Hindlimb muscle (tissue), 1 donor: ENCODE measurements around the gene NXPH2. TPM values are rescaled to one million over a fixed set of nuclear protein-coding genes. Genes with fewer than 3 reads are reported as not detected.
"Not testable (repeated sequence)": the region's sequence is repeated elsewhere in the genome, so short reads cannot be mapped to it uniquely, and the experiment has no call there.

Experiments used
- DNase-seq: peaks from one replicate; pipeline ENCODE4 v3.0.0-alpha.2; 2013
- polyA plus RNA-seq: library from polyadenylated mRNA; unstranded; fragments of 120-200 nt; gene quantifications from one replicate; pipeline ENCODE4 v1.2.1, GENCODE V29; 2013; ENCODE audit not compliant: insufficient read length

Gene NXPH2
- polyA plus RNA-seq, 1 donor = 13.4 TPM

DNA sequence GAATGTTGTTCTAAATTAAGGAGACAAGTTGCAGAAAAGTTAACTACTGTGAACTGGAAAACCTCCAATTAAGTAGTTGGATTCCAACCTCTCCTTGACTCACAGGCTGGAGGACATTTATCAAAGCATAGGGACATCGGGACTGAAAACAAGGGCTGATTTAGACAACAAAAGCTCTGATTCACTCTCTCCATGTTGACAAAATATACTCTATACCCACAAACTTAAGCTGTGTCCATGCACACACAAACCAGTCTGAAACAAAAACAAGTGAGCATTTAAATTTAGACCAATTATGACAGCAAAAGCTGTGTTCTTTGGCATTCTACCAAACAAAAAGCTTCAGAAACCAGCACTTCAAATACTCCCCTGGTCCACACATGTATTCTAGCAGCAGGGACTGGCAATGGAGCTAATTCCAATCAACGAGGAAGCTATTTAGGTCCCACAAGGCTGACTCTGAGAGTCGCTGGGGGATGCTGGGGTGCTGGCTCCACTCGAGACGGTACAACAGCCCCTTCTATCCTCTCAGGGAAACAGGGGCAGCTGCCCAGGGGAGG lies 71.4 kb downstream of the NXPH2 start:
- no peak for DNase-seq

DNA sequence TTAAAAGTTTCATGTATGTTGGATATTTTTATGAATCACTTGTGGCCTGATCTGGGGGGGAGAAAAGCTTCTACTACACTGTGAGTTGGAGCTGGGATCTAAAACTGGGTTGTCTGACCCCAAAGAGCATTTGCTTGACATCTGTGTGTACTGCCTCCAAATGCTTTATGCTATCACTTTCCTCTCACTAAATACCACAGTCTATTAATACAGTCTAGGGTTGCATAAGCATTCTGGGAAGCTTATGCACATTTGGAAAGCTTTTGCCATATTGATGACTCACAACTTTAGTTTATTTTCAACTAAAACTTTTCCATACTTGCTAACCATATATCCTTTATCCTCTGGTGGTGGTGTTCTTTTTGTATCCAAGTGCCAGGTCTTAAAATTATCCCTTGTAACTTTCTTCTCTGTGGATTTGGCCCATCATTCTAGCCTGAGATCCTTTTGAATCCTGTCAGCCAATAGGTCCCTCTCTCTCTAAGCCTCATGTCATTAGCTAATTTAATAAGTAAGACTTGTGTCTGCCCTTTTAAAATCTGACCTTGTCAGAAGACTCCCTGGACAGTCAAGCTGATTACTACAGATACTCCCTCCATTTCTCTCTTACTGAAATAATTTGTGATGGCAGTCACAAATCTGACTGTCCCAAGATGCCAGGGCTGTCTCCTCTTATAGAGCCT lies 72.7 kb downstream of the NXPH2 start:
- DNase-seq = no peak

DNA sequence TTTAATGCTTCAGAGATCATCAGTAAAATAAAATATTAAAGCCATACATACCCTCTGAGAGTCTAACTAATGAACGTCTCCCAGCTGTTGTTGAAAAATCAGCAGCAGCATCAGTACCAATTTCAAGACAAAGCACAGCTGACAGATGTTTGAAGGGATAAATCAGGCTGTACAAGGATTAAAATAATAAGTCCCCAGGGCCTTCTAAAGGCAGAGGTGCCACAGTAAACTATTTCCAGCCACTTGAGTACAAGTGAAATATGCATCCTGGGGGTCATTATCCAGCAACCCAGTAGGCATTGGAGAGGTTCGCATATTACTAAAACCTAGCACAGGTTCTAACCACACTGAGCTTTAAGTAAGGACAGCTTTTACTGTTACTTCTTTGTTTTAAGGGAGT lies 76.9 kb downstream of the NXPH2 start:
- DNase-seq = no peak

DNA sequence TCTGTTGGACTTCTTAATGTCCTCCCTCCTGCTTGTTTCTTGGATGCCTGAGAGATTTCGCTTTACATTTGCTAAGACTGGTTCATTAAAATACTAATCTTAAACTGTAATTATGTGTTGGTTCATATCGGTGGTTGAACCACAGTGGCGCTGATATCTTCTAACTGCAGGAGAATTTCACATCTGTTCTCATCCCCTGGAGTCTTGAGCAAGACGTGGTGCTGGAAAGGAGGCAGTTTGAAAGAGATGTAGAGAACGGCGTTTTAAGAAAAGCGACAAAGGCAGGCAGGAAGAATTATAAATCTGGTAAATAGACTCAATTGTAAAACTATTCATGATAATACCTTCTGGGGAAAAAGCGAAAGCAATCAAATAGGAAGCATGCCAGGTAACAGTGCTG lies 79.5 kb downstream of the NXPH2 start:
- DNase-seq = no peak

DNA sequence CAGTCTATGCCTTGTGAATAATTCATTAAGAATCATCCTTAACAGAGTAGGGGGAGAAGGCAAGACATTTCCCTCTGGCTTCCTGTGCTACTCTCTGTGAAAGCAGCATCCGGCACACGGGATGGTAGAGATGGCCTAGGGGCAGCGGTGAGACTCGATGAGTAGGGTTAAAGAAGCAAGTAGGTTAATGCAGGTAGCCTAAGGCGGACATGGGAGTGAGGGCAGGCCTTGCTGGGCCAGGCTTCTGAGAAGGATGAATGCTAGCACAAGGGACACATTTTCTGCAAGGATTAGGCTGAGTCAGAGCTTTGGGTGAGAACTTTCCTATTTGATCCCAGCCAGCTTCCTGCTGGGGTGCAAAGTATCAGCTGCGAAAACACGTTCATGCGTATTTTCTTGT lies 80.8 kb downstream of the NXPH2 start:
- DNase-seq = no peak

DNA sequence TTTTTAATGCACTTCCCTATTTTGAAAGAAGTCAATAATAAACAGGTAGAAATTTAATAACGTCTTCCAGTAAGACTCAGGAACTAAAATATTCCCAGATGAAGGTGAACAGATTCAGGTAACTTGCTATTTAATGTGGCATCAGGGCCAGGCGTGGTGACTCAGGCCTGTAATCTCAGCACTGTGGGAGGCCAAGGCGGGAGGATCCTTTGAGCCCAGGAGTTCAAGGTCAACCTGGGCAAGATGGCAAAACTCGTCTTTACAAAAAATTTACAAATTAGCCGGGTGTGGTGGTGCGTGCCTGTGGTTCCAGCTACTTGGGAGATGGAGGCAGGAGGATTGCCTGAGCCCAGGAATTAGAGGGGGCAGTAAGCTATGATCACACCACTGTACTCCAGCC lies 81.8 kb downstream of the NXPH2 start:
- DNase-seq = no peak

DNA sequence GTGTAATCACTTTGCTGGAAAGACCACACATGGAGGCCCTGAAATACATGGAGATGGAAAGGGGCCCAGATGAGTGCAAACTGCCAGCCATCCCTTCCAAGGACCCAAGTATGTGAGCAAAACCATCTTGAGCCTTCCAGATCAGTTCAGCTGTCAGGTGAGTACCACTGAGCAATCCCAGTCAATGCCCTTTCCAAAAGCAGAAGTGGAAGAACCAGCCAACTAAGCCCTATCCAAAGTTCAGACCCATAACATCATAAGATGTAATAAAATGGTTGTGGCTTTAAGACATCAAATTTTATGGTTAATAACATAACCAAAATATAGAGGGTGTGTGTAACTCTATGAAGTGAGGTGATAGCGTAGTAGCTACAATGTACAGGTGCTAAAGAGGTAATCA lies 88.5 kb downstream of the NXPH2 start:
- DNase-seq = no peak

DNA sequence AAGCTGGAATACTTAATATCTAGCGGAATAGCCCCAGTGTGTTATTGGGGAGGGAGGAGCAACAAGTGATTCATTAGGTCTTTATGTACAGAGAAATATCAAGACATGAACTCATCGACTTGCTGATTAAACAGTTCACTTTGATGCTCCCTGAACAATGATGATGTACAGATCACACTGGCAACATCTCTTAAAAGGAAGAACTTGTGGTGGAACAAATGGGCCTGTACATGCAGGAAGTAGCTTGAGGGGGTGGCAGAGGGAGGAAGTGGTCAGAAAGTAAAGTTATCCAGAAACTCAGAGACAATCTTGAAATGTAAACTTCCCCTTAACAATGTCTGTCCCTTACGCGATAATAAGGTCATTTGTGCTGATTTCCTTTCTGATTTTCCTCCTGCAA lies 90.5 kb downstream of the NXPH2 start:
- DNase-seq = no peak

DNA sequence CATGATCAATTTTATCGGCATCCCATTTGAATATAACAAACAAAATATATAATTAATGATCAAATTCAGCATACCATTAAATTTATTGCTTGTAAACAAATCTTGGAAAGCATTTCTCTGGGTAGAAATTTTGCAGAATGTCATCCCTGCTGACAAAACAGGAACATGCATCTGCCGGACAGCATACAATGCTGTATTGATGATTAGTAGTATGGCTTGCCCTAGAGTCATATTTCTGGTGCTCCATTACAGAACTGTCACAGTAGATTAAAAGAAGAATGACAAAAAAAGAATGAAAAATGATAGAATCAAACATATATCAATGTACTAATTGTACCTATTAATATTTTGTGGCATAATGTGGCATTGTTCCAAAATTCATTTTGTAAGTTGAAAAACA lies 98.0 kb downstream of the NXPH2 start:
- no peak for DNase-seq

DNA sequence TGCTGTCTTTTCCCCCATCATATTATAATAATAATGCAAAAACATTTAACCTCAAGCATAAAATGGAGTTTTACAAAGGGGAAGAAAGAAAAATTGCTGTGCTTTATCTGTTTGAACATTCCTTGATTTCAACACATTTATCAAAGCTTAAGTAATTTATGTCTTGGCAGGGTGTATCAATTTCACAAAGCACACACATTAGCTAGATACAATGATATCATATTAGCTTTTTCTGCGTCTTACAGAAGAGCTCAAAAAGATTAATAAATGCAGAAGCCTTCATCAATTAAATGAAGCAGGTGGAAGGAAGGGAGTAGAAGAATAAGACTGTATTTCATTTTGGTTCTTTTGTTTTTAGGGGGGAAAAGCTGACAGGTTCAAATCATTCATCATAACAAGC lies 103.0 kb downstream of the NXPH2 start:
- DNase-seq = no peak

DNA sequence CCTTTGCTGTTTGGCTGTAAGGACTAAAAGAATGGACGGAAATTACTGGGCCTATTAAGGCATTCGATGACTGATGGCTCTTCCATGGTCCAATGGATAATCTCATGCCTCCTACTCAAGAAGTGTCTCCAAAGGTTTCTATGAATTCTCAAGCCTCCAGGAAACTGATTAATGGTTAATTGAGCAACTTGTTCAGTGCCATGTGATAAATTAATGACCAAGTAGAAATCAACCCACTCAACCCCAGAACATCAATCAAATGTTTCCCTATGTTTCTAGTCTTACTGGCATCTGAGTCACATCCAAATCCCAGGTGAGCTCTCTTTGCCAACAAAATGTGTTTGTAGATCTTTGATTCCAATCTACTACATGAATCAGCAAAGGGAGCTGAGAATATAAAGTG lies 103.6 kb downstream of the NXPH2 start:
- no peak for DNase-seq

DNA sequence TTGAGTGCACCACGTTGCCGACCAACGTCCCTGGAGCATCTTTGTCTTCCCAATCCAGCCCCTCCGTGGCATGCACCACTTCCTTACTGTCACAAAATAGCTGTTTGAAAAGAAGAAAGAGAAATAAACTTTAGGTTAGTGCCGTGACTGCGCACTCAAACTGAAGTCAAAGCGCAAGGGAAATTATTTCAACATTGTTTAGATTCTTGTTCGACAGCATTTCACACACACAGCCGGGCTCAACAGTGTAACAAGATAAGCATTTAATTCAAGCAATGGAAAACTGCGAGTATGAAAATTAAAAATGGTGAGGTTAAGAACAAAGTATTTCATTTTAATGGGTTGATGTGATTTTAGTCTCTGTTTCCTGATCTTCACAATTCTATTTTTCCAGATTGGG lies 108.6 kb downstream of the NXPH2 start:
- DNase-seq = no peak

DNA sequence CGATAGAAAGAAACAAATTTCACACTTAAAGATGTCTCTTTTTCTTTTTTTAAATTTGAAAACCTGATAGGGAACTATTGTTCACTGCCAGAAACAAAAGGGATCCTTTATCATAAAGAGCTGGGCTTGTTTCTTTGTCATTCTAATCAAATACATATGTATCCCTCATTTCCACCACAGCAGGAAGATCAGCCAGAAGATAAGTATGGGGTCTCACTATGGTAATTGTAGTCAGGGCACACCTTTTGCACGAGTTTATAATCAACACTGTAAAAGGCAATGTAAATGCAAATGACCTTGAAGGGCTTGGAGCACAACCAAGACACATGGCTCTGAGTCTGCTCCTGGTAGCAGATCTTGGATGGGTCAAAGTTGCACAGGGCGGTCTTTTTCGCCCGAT lies 109.5 kb downstream of the NXPH2 start:
- DNase-seq = no peak

DNA sequence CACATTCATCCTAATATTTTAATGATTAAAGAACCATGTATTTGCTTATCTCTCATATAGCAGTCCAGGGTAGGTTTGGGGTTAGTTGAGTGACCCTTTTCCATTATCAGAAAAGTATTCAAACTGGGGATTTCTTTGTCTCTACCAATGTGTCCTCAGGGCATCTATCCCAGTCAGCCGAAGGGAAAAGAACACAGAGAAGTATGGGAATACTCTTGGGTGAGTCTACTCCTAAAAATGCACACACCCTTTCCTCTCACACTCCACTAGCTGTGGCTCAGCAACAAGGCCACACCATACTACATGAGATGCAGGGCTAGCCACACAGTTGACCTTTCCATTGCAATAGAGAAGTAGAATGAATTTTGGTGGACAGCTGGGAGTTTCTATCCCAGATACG lies 114.3 kb downstream of the NXPH2 start:
- DNase-seq = no peak

DNA sequence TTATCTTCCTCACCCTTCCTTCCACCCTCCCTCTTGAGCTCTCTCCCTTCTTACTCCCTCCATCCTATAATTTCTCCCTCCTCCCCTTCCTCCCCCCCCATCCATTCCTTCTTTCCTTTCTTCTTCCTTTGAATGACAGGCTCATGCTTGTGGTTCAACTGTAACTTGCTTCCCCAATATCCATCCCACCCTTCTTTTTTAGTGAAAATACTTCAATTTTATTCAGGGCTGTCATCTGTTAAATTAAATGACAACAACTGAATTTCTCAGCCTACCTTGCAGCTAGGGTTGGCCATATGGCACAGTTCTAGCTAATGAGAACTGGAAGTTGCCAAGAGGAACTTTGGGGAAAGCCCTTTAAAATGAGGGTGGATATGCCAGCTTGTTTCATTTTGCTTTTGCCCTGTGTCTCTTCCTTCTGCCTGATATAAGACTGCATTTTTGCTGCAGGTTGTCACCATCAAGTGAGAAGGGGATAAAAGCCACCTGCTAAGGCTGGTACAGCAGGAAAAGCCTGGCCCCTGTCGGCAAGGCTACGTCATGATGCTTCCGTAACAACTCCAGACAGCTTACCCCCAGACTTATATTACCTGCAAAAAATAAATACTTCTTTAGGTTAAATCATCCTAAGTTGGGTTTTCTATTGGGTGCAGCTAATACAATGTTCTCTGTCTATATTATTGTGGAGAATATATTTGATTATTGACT lies 121.8 kb downstream of the NXPH2 start:
- no peak for DNase-seq

DNA sequence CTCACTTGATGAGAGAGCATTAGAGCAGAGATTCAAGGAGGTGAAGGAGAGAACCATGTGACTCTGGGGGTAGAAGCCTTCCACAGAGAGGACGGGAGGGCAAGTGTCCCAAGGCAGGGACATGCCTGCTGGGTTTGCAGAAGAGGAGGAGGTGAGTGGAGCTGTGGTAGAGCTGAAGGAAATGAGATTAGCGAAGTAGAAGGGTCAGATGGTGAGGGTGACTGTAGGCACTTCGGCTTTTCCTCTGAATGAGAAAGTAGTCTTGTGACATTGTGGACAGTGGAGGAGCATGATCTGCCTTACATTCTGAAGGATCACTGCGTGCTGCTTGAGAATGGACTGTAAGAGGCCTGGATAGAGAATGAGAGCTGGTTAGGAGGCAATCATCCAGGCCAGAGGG lies 126.0 kb downstream of the NXPH2 start:
- DNase-seq = no peak

DNA sequence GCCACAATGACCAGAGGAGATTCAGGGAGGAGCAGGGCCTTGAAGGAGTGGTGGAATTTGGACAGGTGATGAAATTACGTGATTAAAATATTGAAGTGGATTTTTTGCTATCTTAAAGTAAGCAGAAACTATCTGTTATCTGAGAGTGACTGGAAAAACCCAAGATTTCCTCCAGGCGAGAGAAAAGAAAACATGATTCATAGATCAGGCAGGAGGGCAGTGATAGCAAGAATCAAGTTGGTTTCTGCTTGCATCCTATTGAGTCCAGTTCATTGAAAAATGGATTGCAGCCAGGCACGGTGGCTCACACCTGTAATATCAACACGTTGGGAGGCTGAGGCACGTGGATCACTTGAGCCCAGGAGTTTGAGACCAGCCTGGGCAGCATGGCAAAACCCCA lies 127.8 kb downstream of the NXPH2 start:
- DNase-seq = no peak

DNA sequence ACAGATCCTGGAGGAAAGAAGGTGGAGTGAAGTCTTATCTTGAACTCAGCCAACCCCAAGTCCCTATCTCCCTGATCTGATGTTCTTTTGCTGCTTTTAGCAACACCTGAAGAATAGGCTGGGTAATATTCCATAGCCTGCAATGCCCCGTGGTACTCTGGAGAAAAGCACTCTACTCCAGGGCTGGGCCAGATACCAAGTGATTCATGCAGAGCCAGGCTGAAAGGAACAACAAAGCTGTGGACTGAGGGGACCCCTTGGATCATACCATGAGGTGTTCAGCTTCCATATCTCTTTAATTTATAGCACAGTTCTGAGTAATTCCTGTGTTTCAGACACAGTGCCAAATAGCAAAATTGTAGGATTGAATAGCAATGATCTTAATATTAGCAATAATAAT lies 130.6 kb downstream of the NXPH2 start:
- no peak for DNase-seq

DNA sequence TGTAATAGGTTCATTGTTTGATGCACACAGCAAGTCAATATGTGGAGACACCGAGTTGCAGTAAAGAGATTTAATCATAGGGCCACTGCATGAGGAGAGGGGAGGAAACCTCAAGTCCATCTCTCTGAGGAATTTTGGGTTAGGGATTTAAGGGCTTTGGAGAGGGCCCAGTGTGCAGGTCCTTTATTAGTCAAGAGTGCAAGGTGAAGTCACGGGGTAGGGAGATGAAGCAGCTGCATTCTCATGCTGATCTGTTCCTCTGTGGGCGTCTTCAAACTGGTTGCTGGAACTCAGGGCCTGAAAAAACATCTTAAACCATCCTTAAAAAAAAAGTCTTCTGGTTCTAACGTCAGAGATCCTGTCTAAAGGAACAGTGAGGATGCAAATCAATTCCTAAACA lies 131.6 kb downstream of the NXPH2 start:
- no peak for DNase-seq

DNA sequence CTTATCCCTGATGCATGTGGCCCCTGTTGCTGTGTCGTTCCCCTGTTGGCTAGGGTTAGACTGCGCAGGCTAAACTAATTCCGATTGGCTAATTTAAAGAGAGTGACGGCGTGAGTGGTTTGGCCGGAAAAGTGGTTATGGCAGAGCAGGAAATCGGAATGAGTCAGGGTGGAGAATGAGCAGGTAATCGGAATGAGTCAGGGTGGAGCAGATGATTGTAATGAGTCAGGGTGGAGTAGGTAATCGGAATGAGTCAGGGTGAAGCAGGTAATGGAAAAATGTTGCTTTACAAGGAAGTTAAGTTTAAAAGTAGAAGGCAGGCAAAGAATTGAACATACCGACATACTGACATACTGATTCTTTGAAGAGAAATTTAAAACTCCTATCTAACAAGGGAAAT lies 135.4 kb downstream of the NXPH2 start:
- DNase-seq = not testable (repeated sequence)

DNA sequence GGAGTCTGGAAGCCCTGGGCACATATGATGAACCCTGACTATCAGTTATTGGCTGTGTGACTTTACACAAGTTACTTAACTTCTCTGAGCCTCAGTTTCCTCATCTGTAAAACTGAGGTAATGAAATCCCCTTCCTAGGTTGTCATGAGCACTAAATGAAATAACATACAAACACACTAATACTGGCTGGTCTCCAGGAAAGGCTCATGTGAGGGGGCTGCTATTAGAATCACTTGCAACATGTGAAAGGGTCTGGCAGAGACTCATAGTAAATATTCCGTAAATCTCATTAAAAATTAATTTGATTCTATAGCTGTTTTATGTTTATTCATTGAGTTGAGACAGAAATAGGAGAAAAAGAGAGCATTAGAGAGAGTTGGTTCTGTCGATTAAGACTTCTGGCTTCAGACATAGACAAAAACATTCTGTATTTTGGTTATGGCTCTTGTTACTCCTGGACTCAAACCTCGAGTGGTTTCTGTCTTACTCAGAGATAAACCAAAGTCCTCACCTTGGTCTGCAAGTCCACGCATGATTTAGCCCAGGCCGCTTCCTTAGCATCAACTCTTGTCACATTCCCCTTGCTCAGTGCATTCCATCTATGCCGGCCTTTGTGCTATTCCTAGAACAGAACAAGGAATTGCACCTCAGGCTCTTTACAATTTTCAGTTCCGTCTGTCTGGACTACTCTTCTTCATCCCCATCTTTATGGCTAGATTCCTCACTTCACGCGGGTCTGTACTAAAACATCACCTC lies 139.1 kb downstream of the NXPH2 start:
- no peak for DNase-seq

DNA sequence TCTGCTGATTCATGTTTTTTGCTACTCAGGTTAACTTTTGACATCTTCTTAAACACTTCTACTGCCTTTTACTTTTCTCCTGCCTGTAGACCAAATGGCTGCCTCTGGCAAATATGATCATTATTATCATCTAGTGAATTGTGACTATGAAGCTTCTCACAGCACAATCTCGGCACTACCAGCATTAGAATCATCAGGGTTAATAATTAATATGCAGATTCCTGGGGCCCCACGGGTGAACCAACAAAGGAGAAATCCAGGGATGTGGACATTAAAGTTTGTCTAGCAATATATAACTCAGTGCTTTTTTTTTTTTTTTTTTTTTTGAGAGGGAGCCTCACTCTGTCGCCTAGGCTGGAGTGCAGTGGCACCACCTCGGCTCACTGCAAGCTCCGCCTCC lies 142.5 kb downstream of the NXPH2 start:
- no peak for DNase-seq

DNA sequence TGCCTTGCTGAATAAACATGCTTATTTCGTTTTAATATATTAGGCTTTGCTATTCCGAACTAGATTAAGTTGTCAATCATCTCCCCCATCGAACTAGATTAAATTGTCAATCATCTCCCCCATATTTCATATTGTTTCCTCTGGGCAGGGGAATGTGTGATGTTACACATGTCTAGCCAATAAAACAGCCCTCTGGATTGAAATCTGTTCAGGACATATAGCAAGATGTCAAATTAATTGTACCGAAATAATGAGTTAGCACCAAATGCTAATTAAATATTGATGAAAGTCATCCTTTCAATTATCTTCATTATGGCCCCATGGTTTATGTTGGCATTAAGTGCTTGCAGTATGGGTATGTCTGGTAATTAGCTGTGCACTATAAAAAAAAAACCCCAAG lies 143.1 kb downstream of the NXPH2 start:
- no peak for DNase-seq

DNA sequence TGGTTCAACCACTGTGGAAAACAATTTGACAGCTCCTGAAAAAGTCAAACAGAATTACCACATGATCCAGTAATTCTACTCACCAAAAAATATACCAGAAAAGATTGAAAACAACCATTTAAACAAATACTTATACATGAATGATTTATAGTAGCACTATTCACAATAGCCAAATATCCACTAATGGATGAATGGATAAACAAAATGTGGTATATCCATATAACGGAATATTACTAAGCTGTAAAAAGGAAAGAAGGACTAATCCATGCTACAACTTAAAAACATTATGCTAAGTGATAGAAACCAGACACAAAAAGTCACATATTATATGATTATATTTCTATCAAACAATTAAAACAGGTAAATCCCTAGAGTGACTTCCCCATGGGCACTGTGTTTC lies 147.1 kb downstream of the NXPH2 start:
- DNase-seq = no peak
